G401.6 (cell line): ENCODE measurements around the gene LAMTOR5.
"Not testable (repeated sequence)": the region's sequence is repeated elsewhere in the genome, so short reads cannot be mapped to it uniquely, and the experiment has no call there.

Experiments
- FAIRE-seq: peaks from 2 replicates; lab custom pipeline; 2012; peaks lifted over from hg19 to GRCh38; lab: Jason Lieb, UNC

Gene LAMTOR5

DNA sequence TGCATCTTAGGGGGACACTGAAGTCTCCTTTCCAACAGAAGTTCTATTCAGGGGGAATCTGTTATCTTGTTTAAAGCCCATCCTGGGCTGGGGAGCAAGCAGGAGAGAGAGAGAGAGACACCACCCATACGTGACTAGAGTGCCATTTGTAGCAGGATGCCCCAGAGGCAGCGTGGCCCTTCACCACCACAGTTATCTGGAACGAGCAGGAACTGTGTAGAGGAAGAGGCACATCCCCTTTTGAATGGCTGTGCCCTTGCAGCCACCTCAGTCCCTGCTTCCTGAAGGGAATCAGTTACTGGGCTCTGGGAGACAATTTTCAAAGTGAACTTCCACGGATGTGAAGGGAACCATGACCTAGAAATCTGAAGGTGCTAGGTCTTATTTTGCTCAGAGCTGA is 19.4 kb upstream of the LAMTOR5 start:
- no peak for FAIRE-seq

GRCh38 chr1:110425612-110426152 is 18.2 kb upstream of the LAMTOR5 start:
- FAIRE-seq, result no peak

- FAIRE-seq, result no peak
These were observed 17.5 kb upstream of the LAMTOR5 start for GRCh38 chr1:110424699-110425611.

GRCh38 chr1:110420874-110421793 is 13.6 kb upstream of the LAMTOR5 start:
- FAIRE-seq, result no peak

DNA sequence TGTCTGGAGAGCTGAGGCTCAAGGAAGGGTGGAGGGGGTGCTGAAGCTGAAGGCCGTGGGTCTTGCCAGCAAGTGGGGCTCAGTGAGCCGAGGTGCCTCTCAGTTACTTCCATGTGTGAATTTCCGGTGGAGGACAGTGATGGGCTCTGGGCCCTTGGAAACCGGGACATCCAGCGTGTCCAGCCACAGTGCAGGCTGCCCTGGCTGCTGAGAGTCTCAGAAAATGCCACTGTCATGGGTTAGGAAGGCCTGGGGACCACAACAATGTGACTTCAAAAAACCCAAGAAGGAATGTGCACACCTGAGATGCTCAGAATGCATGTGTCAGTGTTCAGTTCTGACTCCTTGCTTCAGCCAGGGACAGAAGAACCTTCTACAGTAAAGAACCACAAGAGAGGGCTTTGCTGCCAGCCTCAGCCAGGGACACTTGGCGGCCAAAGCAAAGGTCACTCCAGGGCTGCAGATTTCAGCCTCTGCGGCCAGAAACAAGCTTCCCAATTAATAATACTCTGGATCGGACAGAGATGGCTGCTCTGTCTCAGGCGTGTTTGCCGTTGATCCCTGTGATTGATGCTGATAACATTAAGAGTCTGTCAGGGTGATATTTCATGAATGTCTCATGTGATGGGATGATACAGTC is 12.6 kb upstream of the LAMTOR5 start:
- FAIRE-seq, result no peak

DNA sequence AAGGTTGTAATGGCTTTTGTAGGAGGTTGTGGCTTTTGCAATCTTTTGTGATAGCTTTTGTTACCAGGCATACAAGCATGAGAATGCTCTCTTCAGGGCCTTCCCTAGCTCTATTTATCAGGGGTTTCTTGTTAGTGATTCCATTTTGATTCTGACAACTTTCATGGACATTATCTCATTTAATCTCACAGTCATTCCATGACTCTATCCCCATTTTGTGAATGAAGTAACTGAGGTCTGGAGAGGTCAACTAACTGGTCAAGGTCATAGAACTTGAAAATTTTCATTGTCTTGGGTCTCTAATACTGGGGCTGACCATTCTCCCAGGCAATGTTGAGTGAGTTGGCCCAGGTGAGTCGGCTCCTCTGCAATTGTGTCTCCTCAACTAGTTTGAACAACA is 11.2 kb upstream of the LAMTOR5 start:
- FAIRE-seq, result no peak

- FAIRE-seq, result not testable (repeated sequence)
These were observed 5.6 kb upstream of the LAMTOR5 start for GRCh38 chr1:110413045-110413444.

GRCh38 chr1:110412576-110412975 is 5.1 kb upstream of the LAMTOR5 start:
- no peak for FAIRE-seq

DNA sequence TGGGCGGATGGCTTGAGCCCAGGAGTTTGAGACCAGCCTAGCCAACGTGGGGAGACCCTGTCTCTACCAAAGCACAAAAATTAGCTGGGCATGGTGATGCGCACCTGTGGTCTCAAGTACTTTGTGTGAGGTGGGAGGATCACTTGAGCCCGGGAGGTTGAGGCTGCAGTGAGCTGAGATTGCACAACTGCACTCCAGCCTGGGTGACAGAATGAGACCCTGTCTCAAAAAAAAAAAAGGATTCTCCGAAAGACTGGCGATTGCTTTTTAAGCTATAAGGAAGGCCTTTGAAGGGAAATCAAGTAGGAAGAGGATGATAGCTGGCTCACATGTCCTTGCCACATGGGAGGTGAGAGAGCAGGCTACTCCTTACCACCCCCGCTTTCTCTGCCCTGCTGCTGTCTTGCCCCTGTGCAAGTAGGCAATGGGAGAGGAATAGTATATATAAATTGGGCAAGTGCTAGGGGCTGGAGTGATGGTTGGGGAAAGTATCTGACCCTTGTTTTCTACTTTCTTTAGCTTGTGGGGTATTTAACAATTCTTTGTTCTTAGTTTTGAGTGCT is 3.8 kb upstream of the LAMTOR5 start:
- no peak for FAIRE-seq

DNA sequence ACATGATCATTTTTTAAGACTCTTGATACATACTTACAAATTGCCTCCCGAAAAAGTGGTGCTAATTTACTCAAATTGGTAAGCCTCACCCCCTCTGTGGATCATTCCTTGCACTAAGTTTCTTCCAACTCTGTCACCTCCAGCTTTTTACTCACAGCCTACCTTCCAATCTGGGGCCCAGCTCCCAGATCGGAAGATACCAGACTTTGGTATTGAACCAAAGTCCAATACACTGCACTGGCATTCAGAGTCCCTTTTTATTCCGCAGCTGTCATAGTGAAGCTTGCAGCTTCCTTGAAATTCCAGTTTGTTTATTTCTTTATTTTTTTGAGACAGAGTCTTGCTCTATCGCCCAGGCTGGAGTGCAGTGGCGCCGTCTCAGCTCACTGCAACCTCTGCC is 1.8 kb upstream of the LAMTOR5 start:
- no peak for FAIRE-seq

GRCh38 chr1:110408488-110408887 is 994 bp upstream of the LAMTOR5 start:
- no peak for FAIRE-seq

DNA sequence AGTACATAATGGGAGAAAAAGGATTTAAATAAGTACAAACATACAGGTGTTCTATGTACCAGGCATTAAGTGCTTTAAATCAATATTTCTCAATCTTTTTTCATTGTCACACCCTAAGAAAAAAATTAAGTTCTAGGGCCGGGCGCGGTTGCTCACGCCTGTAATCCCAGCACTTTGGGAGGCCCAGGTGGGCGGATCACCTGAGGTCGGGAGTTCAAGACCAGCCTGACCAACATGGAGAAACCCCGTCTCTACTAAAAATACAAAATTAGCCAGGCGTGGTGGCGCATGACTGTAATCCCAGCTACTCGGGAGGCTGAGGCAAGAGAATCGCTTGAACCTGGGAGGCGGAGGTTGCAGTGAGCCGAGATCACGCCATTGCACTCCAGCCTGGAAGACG is 1.1 kb downstream of the LAMTOR5 start:
- not testable (repeated sequence) for FAIRE-seq

DNA sequence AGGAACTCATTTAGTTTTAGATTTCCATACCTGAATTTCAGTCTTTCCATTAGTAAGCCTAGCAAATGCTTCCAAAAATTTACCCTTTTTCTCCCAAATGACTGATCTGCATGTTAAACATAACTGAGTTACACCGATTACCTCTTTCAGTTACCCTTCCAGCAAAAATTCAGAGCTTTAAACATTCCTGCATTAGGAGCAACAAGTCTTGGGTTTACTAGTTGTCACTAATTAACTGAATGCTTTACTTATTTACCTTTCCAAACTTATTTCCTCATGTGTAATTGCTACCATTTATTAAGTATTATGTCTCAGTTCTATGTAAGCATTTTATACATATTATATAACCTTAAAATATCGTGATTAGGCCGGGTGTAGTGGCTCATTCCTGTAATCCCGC is 3.1 kb downstream of the LAMTOR5 start:
- FAIRE-seq, result no peak

DNA sequence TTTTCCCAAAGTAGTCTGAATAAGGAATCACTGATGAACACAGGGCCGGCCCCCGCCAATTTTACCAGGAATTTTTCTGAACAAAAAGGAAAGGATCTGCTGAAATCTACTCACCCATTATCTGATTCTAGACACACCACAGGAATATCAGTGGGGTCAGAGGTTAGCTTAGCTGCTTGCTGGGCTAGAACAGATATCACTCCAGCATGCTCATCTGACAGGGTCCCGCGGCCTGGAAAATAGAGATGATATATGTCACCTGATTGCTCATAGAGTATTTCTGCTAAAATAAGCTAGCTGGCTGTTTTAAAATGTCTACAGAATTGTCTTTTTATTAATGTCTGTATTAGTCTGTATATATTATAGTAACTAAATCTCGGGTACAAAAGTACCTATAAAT is 3.7 kb downstream of the LAMTOR5 start:
- no peak for FAIRE-seq

DNA sequence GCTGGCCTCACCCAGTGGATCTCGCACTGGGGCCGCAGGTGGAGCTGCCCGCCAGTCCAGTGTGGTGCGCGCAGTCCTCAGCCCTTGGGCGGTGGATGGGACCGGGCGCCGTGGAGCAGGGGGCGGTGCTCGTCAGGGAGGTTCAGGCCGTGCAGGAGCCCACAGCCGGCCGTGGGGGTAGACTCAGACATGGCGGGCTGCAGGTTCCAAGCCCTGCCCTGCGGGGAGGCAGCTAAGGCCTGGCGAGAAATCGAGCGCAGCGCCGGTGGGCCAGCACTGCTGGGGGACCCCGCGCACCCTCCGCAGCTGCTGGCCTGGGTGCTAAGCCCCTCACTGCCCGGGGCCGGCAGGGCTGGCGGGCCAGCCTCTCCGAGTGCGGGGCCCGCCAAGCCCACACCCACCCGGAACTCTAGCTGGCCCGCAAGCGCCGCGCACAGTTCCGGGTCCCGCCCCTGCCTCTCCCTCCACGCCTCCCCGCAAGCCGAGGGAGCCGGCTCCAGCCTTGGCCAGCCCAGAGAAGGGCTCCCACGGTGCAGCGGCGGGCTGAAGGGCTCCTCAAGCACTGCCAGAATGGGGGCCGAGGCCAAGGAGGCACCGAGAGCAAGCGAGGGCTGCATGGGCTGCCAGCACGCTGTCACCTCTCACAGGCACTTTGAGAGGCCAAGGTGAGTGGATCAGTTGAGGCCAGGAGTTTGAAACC is 11.1 kb downstream of the LAMTOR5 start:
- FAIRE-seq, result not testable (repeated sequence)

- FAIRE-seq, result no peak
These were observed 13.0 kb downstream of the LAMTOR5 start for GRCh38 chr1:110394493-110394820.

DNA sequence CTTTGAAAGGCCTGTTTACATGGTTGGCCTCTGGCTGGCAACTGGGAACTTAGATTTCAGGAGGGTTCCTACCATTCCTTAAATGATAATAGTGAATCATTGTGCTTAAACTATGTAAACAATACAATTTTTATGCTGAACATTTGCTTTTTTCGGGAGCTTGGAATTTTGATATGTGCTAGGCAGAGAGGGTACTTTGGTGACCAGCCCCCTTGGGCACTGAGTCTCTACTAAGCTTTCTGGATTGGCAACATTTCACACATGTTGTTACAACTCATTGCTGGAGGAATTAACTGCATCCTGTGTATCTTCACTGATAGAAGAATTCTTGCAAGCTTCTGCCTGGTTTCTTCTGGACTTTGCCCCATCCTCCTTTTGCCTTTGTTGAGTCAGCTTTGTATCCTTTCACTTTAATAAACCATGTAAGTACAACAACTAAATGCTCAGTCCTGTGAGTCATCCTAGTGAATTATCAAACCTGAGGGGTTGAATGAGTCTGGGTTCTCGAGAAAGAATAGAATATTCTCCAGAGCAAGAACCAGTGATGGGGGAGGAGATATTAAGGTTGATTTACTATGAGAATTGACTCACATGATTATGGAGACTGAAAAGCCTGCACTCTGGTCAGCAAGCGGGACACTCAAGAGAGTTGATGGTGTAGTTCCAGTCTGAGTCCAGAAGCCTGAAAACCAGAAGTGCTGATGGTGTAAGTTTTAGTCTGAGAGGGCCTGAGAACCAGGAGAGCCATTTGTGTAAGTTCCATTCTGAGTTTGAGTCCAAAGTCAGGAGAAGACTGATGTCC is 13.6 kb downstream of the LAMTOR5 start:
- no peak for FAIRE-seq

DNA sequence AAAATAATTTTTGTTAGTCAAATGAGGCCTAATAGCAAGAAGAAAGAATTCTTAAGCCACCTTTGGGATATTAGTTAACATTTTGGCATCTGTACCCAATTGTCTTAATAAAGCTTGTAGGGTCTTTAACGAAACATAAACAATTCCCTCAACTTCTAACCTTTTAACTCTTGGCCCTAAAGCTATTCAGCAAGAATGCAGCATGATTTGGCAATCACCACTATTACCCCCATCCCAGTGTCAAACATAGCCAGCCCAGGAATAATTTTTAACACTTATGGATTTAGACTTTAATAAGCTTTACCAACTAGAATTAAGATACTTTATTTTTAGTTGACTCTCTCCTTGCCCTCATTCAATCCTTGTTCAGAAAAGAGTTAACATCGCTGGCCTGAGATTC is 14.2 kb downstream of the LAMTOR5 start:
- FAIRE-seq, result no peak

DNA sequence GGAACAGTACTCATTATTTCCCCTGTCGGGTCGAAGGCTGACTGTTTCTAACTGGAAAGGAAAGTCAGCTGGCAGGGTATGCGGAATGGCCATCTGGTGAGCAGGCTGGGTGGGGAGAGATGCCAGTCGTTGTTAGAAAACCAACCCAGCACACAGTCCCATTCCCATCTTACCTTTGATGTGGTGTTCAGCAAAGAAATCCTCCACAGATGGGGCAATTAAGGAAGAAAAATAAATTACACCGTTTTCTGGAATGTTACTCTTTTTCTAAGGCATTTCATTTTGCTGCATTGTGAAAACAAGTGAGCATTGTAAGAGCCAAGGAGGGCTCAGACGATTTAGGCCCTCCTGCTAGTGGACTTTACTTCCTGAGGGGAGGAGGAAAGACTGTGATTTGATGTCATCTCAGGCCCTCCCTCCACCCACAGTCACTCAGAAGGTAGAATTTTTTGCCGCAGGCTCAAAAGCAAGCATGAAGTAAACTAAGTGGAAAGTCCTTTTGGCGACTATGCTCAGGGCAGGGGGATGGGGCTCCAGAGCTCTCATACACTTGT is 16.7 kb downstream of the LAMTOR5 start, which contains the start of gene SLC16A4:
Gene SLC16A4 (minus strand): TSS at position 335 of the 554 bp plus-strand sequence. CDS start 1,703 bp downstream, outside the sequence.
- FAIRE-seq, result no peak

DNA sequence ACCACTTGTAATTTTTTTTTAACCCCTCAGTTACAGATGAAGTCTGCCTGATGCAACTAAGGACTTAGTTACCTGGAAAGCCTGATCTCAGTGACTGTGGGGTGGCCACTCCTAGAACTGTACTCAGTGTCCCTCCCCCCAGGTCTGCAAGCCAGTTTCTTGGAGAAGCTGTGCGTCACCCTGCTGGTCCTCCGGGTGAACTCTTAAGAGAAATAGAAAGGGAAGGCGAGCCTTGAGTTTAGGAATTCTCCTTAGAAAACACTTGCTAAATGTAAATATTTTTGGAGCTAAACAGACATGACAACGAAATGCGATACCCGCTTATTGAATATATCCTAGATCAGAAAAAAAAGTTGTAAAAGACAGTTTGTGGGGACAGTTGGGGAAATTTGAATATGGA is 17.4 kb downstream of the LAMTOR5 start:
- no peak for FAIRE-seq
